BJ (cell line): ENCODE measurements around the gene PRKACB. TPM values are rescaled to one million over a fixed set of nuclear protein-coding genes. Genes with fewer than 3 reads are reported as not detected.
"Not testable (repeated sequence)": the region's sequence is repeated elsewhere in the genome, so short reads cannot be mapped to it uniquely, and the experiment has no call there.

Experiments
- CTCF ChIA-PET: fragments of 350-600 bp; formaldehyde crosslinking; extraction: SDS; loops from one replicate; lab custom pipeline; 2021; ENCODE audit warnings: antibody characterized with exemption, inconsistent platforms; lab: Yijun Ruan, JAX
- POLR2A ChIA-PET: fragments of 300-600 bp; sonication (Branson Sonifier 250); formaldehyde crosslinking; extraction: SDS; loops from one replicate; lab custom pipeline; 2021; ENCODE audit warnings: antibody characterized with exemption; lab: Charles Lee
- DNase-seq: peaks from one replicate; pipeline ENCODE4 v3.0.0-alpha.2; 2011; ENCODE audit warnings: low read depth
- H3K27me3 ChIP-seq: 2 replicates; pipeline ENCODE4 v1.6.0; 2011; ENCODE audit warnings: low read length; ENCODE audit not compliant: control insufficient read depth, insufficient read depth
- H3K36me3 ChIP-seq: 2 replicates; pipeline ENCODE4 v1.5.1; 2011; ENCODE audit warnings: low read length; ENCODE audit not compliant: control insufficient read depth, insufficient read depth
- H3K4me3 ChIP-seq: 2 replicates; pipeline ENCODE4 v1.5.1; 2011; ENCODE audit warnings: low read depth, mild to moderate bottlenecking, control low read depth, low read length
- polyA minus RNA-seq: library from RNA; depleted of rRNA, polyadenylated mRNA; stranded (reverse); fragments of >200 nt; gene quantifications from 2 replicates; pipeline ENCODE4 v1.2.3, GENCODE V29; 2011; rRNA and poly(A)+ RNA removed
- polyA plus RNA-seq: library from polyadenylated mRNA; depleted of rRNA; stranded (reverse); fragments of >200 nt; gene quantifications from 2 replicates; pipeline ENCODE4 v1.2.3, GENCODE V29; 2011; rRNA removed
- TF ChIP-seq, protein P1 (sequence below): IDR thresholded peaks from 2 replicates; pipeline ENCODE4 v1.5.1; 2011; ENCODE audit warnings: low read depth, mild to moderate bottlenecking, control low read depth, inconsistent platforms, low read length, moderate library complexity; ENCODE audit not compliant: insufficient read depth

PRKACB gene
- polyA plus RNA-seq (8.4 and 23.8 TPM in 2 replicates), polyA minus RNA-seq (11.0 and 14.2 TPM in 2 replicates)

- no peaks in the 10 kb centered on the region for H3K27me3 ChIP-seq
- DNase-seq = no peak
- POLR2A ChIA-PET = interaction anchor here (0.5 to 0.7 kb wide), 2 partner anchors 9 to 261 kb away, joined by 3 to 5 read pairs; no protein-coding TSS in a partner anchor
- CTCF ChIA-PET = interaction anchor here (0.8 to 2.6 kb wide), 6 partner anchors 10 to 628 kb away, joined by 3 to 16 read pairs (median 4); no protein-coding TSS in a partner anchor
- TF ChIP-seq, protein P1, sequence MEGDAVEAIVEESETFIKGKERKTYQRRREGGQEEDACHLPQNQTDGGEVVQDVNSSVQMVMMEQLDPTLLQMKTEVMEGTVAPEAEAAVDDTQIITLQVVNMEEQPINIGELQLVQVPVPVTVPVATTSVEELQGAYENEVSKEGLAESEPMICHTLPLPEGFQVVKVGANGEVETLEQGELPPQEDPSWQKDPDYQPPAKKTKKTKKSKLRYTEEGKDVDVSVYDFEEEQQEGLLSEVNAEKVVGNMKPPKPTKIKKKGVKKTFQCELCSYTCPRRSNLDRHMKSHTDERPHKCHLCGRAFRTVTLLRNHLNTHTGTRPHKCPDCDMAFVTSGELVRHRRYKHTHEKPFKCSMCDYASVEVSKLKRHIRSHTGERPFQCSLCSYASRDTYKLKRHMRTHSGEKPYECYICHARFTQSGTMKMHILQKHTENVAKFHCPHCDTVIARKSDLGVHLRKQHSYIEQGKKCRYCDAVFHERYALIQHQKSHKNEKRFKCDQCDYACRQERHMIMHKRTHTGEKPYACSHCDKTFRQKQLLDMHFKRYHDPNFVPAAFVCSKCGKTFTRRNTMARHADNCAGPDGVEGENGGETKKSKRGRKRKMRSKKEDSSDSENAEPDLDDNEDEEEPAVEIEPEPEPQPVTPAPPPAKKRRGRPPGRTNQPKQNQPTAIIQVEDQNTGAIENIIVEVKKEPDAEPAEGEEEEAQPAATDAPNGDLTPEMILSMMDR = no peak
- H3K4me3 ChIP-seq = no peak within 1 kb of the TSS
- H3K36me3 ChIP-seq = no peaks in the 10 kb centered on the region
These were observed at the start of gene PRKACB for GRCh38 chr1:84143796-84144565. TSS of gene PRKACB (plus strand) at chr1:84144271. CDS start at chr1:84144362, 91 bp downstream.

DNA sequence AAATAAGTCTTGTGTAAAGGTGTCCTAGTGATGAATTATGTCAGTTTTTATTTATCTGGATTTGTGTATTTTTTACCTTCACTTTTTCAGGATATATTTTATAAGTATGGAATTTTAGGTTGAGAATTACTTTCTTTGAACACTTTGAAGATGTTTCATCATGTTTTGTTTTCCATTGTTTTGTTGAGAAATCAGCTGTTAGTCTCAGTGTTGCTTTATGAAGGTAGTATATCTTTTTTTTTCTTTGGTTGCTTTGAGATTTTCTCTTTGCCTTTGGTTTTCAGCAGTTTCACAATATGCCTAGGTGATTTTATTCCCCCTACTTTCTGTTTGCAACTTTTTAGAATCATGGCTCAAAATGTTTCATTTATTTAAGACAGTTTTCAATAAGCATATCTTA lies 48.8 kb upstream of the PRKACB start:
- ChIA-PET POLR2A (no interaction called here), CTCF (no interaction called here)
- TF ChIP-seq, protein P1 = no peak
- no peak overlapping the region for H3K4me3 ChIP-seq
- no peaks in the 10 kb centered on the region for H3K27me3 ChIP-seq
- no peak for DNase-seq
- no peaks in the 10 kb centered on the region for H3K36me3 ChIP-seq

DNA sequence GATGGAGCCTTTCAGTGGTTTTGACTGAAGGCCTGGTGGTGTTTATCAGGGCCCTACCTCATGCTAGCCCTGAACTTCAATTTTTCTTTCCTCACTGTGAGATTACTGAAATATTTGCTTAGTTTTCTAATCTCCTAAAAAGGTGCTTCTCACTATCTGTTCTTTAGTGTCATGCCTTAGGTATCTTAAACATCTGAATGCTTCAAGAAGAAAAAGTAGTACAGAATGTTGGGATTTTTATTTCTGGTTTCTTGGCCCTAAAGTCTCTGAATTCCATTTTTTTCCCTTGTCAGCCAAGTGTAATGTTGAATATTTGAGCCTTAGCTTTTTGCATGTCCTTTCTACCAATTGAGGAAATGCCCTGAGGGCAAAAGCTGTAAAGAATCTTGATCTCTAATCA lies 47.9 kb upstream of the PRKACB start:
- ChIA-PET POLR2A (interaction anchor here (0.6 kb wide), 1 partner anchor 11 kb away, joined by 3 read pairs; no protein-coding TSS in a partner anchor), CTCF (no interaction called here)
- no peak for DNase-seq
- TF ChIP-seq, protein P1 = no peak
- no peaks in the 10 kb centered on the region for H3K27me3 ChIP-seq
- no peaks in the 10 kb centered on the region for H3K36me3 ChIP-seq
- H3K4me3 ChIP-seq = no peak overlapping the region

DNA sequence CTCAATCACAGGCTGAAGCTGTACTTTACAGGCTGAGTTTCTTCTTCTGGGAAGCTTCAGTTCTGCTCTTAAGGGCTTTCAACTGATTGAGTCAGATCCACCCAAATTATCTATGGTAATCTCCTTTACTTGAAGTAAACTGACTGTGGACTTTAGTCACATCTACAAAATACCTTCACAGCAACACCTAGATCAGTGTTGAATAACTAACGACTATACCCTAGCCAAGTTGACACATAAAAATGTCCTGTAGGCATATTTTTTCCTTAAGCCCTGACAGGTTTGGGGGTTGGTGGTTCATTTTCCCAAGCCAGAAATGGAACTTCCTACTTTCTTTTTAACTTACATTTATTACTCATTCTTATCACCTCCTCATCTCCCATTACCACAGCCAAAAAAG lies 42.9 kb upstream of the PRKACB start:
- no peak for DNase-seq
- POLR2A ChIA-PET = no interaction called here
- Histone ChIP-seq H3K4me3 (no peak overlapping the region), H3K36me3 (no peaks in the 10 kb centered on the region), H3K27me3 (no peaks in the 10 kb centered on the region)
- CTCF ChIA-PET = interaction anchor here (1.6 kb wide), 1 partner anchor 172 kb away, joined by 3 read pairs; no protein-coding TSS in a partner anchor
- TF ChIP-seq, protein P1 = no peak

GRCh38 chr1:84103197-84103992 lies 40.7 kb upstream of the PRKACB start:
- peak; percentile 52 for DNase-seq
- POLR2A ChIA-PET = no interaction called here
- CTCF ChIA-PET = interaction anchor here (0.9 kb wide), 1 partner anchor 12 kb away, joined by 3 read pairs; no protein-coding TSS in a partner anchor
- H3K4me3 ChIP-seq = no peak overlapping the region
- TF ChIP-seq, protein P1 = no peak
- no peaks in the 10 kb centered on the region for H3K36me3 ChIP-seq
- no peaks in the 10 kb centered on the region for H3K27me3 ChIP-seq

DNA sequence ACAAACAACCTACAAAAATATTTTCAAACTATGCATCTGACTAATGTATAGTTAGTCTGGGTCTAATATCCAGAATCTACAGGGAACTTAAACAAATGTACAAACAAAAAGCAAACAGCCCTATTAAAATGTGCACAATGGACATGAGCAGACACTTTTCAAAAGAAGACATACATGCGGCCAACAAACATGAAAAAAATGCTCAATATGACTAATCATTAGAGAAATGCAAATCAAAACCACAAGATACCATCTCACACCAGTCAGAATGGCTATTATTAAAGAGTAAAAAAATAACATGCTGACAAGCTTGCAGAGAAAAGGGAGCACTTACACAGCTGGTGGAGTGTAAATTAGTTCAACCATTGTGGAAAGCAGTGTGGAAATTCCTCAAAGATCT lies 36.5 kb upstream of the PRKACB start:
- ChIA-PET POLR2A (interaction anchor here (0.5 to 0.6 kb wide), 2 partner anchors 11 to 65 kb away, joined by 3 read pairs; no protein-coding TSS in a partner anchor), CTCF (interaction anchor here (0.6 to 0.9 kb wide), 2 partner anchors 12 to 844 kb away, joined by 3 read pairs; no protein-coding TSS in a partner anchor)
- not testable (repeated sequence) for H3K36me3 ChIP-seq, H3K4me3 ChIP-seq, H3K27me3 ChIP-seq
- DNase-seq = peak; percentile 52
